Measurements from ENCODE around the gene PKNOX2.

Gene PKNOX2

DNA sequence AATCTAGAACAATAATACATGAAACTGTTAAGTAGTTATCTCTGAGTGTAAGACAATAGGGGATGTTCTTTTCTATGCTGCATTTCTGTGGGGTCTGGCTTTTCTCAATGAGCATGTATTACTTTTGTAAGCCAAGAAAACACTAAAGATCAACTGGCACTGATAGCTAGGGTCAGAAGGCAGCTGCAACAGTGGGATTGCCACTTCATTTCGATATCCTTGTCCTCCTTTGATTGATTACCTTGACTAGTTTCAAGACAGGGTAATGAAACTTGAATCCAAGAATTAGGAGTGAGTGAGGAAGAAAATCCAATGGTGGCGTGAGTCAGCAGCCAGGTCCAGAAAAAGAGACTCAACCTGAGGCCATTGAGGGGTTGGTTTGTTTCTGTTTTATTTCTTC is 285.0 kb downstream of the PKNOX2 start:
- Histone ChIP-seq H3K4me3 (ENCODE audit: low read depth in 1 of 2, low read length in 1 of 2) (no peak overlapping the region), H3K9me3 (no peaks in the 10 kb centered on the region), H3K27ac (no peak overlapping the region), H3K27me3 (peaks cover 9% of the 10 kb centered on the region), H3K4me1 (ENCODE audit: control insufficient read depth in 1 of 2, insufficient read depth in 1 of 2, low read depth in 1 of 2, low read length in 1 of 2) (no peaks in the 10 kb centered on the region), H3K36me3 (no peaks in the 10 kb centered on the region)
- TF ChIP-seq, protein P1, sequence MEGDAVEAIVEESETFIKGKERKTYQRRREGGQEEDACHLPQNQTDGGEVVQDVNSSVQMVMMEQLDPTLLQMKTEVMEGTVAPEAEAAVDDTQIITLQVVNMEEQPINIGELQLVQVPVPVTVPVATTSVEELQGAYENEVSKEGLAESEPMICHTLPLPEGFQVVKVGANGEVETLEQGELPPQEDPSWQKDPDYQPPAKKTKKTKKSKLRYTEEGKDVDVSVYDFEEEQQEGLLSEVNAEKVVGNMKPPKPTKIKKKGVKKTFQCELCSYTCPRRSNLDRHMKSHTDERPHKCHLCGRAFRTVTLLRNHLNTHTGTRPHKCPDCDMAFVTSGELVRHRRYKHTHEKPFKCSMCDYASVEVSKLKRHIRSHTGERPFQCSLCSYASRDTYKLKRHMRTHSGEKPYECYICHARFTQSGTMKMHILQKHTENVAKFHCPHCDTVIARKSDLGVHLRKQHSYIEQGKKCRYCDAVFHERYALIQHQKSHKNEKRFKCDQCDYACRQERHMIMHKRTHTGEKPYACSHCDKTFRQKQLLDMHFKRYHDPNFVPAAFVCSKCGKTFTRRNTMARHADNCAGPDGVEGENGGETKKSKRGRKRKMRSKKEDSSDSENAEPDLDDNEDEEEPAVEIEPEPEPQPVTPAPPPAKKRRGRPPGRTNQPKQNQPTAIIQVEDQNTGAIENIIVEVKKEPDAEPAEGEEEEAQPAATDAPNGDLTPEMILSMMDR (IDR thresholded peaks at IDR 0.05), result no peak

DNA sequence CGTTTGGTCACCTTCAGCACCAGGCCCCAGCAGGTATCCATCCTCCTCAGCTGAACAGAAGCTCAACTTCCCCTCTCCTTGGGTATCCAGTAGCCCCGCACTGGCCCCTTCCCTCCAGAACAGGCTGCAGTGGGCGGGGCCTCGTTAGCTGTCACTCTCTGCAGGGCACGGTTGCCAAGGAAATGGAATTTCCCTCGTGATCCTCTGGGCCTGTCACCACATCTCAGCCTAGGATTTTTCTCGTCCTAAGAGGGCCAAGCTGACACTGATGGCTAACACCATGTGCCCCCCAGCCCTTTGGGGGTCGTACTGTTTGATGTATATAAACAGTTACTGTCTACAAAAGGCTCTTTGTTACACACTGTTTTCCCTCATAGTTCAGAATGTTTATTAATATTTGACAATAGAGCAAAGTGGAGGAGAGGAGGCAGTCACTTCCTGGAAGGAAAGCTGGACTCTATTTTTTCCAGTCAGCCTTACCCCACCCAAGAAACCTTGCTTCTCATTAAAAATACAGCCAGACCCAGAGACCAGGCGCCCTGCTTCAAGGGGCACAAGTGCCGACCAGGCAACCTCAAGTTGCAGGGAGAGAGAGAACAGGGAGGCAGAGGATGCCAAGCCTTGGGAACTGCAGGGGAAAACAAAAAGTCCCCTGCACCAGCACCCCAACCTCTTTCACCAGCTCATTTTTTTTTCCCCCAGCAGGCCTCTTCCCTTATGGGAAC is 287.0 kb downstream of the PKNOX2 start:
- Histone ChIP-seq H3K27me3 (no peaks in the 10 kb centered on the region), H3K4me3 (ENCODE audit: low read depth in 1 of 2, low read length in 1 of 2) (no peak overlapping the region), H3K36me3 (no peaks in the 10 kb centered on the region), H3K27ac (no peak overlapping the region), H3K9me3 (no peaks in the 10 kb centered on the region), H3K4me1 (ENCODE audit: control insufficient read depth in 1 of 2, insufficient read depth in 1 of 2, low read depth in 1 of 2, low read length in 1 of 2) (no peaks in the 10 kb centered on the region)
- TF ChIP-seq, protein P1 (IDR thresholded peaks at IDR 0.05), result no peak

DNA sequence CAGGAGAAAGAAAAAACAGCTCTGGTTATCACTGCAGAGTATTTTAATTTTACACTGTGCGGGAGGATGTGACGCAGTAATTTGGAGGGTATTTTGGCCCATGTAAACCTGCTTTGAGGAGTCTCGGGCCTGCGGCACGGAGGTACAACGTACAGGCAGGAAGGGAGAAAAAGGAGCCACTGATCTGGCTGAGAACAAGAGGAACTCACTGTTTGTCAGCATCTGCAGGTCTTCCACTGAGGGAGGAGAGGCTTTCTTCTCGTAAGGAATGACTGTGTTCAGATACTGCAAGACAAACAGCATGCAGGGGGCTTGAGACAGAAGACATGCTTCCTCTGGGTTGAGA is 287.5 kb downstream of the PKNOX2 start:
- no peak overlapping the region for H3K4me3 ChIP-seq (ENCODE audit: low read depth in 1 of 2, low read length in 1 of 2)
- H3K9me3 ChIP-seq, result no peaks in the 10 kb centered on the region
- no peaks in the 10 kb centered on the region for H3K4me1 ChIP-seq (ENCODE audit: control insufficient read depth in 1 of 2, insufficient read depth in 1 of 2, low read depth in 1 of 2, low read length in 1 of 2)
- H3K27me3 ChIP-seq, result no peaks in the 10 kb centered on the region
- H3K27ac ChIP-seq, result no peak overlapping the region
- H3K36me3 ChIP-seq, result no peaks in the 10 kb centered on the region
- TF ChIP-seq, protein P1 (IDR thresholded peaks at IDR 0.05), result no peak

DNA sequence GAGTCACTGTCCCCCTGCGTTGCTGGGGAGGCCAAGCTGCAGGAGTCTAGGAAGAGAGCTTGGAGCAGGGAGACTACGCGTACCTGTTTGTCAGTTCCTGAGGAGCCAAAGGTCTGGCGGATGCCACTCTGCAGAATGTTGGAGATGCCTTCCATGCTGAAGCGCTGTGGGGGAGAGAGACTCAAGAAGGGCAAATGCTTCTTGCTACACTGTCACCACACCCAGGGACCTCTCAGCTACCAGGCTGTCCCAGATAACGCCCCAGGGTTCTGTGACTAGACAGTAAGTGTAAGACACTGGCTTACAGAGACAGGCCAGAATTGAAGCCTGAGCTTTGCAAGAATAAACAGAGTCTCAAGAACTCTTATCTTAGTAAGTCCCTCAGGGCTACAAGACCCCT is 289.5 kb downstream of the PKNOX2 start:
- Histone ChIP-seq H3K9me3 (no peaks in the 10 kb centered on the region), H3K27ac (no peak overlapping the region), H3K36me3 (no peaks in the 10 kb centered on the region), H3K27me3 (no peaks in the 10 kb centered on the region), H3K4me1 (ENCODE audit: control insufficient read depth in 1 of 2, insufficient read depth in 1 of 2, low read depth in 1 of 2, low read length in 1 of 2) (no peaks in the 10 kb centered on the region), H3K4me3 (ENCODE audit: low read depth in 1 of 2, low read length in 1 of 2) (no peak overlapping the region)
- TF ChIP-seq, protein P1 (IDR thresholded peaks at IDR 0.05), result no peak

DNA sequence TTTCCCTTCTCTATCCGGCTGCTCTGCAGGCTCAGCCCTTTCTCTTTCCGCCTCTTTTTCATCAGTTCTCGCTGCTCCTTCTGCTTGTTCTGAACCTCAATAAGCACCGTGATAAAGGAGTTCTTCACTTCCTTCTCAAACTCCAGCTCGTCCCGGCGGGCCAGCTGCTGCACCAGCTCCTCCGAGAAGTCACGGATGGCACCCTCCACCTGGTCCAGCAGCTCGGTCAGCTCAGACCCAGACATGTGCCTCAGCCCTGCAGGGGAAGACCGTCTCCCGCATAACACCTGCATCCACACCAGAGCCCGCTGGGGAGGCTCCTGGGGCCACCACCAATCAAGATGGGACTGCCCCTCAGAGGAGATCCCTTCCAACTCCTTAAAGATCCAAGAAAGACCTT is 291.3 kb downstream of the PKNOX2 start:
- H3K4me3 ChIP-seq (ENCODE audit: low read depth in 1 of 2, low read length in 1 of 2), result no peak overlapping the region
- H3K36me3 ChIP-seq, result no peaks in the 10 kb centered on the region
- H3K4me1 ChIP-seq (ENCODE audit: control insufficient read depth in 1 of 2, insufficient read depth in 1 of 2, low read depth in 1 of 2, low read length in 1 of 2), result no peaks in the 10 kb centered on the region
- no peak overlapping the region for H3K27ac ChIP-seq
- TF ChIP-seq, protein P1 (IDR thresholded peaks at IDR 0.05), result no peak
- no peaks in the 10 kb centered on the region for H3K9me3 ChIP-seq
- H3K27me3 ChIP-seq, result no peaks in the 10 kb centered on the region
